Stimulated activated CD4-positive, alpha-beta T cell treated with anti-CD3 and anti-CD28 coated beads, Interleukin-2, amount 100 ng/mL, for 4 hours (primary cell): ENCODE data around the gene RSPH6A.

Source experiments
- DNase-seq: peaks from one replicate; pipeline ENCODE4 v3.0.0-alpha.2; 2020; ENCODE audit warnings: low read depth

The RSPH6A gene

GRCh38 chr19:45825263-45825605, 10.1 kb upstream of the RSPH6A start:
- DNase-seq = no peak

- DNase-seq = no peak
Measured at GRCh38 chr19:45824531-45825262, 9.6 kb upstream of the RSPH6A start.

DNA sequence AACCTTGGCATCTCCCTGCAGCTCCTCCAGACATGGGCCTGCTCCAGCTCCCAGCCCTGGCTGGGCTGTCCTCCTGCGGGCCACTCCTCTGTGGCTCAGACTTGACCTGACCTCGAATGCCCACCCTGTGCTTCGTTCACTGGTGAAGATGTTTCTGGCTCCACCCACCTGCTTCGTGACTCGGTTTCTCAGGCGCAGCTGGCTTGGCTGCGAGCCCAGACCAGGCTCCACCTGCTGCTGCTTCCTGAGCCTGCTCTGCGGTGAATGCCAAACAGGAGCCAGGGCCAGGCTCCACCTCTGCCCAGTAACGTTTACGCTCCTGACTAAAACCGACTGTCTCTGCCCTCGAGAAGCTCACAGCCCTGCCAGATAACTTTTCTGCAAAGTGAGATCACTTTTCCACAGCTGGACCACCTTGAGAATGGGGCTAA, 8.9 kb upstream of the RSPH6A start:
- DNase-seq = no peak

DNA sequence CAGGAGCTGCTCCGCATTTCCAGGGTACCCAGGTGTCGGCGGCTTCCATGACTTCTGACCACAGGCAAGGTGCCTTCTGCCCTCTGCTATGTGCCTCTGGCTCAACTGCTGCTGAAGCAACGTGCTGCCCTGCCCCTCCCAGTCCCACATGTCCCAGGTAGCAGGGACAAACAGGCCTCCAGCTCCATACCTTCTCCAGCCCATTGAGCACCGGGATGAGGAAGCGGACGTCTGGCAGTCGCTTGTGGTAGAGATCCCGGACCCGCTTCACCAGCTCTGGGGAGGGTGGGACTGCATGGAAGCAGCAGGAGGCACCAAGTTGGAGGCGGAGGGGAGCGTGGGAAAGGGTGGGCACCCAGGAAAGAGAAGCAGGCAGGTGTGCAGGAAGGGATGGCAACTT, 8.1 kb upstream of the RSPH6A start:
- no peak for DNase-seq

GRCh38 chr19:45822716-45823115, 7.6 kb upstream of the RSPH6A start:
- no peak for DNase-seq

DNA sequence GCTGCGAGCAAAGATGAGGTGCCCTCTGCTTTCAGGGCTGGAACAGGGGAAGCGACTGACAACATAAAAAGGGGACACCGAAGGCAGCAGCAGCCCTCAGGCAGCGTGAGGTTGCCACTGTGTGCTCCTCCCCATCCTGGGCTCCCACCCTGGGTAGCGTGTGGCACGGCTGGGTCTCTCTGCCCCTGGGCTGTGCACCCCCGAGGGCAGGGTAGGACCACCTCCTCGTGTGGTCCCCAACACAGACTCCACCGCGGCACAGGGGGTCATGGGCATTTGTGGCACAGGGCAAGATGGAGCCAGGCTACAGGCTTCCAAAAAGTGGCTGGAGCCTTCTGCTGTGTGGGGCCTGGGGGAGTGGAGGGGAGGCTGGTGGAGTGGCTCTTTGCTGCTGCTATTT, 6.5 kb upstream of the RSPH6A start:
- no peak for DNase-seq

- no peak for DNase-seq
Measured at GRCh38 chr19:45821103-45821521, 6.0 kb upstream of the RSPH6A start.

DNA sequence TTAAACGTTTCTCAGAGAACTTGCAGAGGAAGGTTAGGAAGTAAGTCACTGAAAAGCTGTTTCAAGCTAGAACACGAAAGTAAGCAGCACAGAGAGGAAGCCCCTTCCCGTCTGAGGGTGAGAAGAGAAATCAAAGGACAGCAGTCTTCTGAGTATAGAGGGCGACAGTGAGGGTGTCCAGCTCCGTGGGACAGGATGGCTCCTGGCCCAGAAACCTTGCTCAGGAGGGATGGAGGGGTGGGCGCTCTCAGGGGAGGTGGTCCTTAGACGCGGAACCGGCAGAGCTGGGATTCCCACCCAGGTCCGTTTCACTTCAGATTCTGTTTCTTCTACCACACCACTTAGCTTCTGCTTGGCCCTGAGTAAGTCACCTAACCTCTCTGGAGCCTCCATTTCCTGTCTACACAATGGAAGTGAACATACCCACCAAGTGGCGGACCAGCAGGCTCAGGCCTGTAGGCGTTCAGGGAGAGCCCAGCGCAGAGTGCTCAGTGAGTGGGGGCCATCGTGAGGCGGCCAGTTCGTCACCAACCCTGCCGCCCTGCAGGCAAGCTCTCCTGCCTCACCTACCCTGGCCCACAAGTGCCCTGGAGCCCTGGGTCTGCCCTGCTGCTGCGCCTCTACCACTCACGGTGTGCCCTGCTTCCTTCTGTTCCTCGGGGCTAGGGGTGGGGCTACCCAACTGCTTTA, 5.5 kb upstream of the RSPH6A start:
- DNase-seq = no peak

GRCh38 chr19:45819769-45820168, 4.7 kb upstream of the RSPH6A start:
- DNase-seq = no peak

DNA sequence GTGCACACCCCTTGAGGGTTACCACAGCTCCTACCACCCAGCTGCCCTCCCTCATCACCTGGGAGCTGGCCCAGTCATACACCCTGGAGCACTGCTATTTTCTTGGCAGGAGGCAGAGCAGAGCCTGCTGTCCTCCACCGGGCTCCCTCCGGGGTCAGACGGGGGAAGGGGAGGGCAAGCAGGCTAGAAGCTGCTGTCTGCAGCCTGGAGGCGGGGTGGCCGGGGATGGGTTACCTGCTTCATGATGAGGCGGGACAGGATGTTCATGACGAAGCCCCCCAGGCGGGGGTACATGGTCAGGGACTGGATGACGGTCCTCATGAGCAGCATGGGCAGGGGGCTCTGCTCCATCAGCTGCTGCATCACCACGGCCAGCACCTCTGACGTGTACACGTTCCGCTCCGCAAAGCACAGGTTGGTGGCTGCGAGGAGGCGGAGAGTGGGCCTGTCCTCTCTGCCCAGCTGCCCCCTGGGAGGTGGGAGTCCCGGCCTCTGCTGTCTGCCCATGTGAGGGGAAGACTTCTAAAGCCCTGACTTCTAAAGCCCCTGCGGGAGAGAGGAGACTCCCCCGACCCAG, 2.7 kb upstream of the RSPH6A start:
- no peak for DNase-seq

GRCh38 chr19:45817010-45817724, 2.1 kb upstream of the RSPH6A start:
- peak; percentile 95 for DNase-seq

DNA sequence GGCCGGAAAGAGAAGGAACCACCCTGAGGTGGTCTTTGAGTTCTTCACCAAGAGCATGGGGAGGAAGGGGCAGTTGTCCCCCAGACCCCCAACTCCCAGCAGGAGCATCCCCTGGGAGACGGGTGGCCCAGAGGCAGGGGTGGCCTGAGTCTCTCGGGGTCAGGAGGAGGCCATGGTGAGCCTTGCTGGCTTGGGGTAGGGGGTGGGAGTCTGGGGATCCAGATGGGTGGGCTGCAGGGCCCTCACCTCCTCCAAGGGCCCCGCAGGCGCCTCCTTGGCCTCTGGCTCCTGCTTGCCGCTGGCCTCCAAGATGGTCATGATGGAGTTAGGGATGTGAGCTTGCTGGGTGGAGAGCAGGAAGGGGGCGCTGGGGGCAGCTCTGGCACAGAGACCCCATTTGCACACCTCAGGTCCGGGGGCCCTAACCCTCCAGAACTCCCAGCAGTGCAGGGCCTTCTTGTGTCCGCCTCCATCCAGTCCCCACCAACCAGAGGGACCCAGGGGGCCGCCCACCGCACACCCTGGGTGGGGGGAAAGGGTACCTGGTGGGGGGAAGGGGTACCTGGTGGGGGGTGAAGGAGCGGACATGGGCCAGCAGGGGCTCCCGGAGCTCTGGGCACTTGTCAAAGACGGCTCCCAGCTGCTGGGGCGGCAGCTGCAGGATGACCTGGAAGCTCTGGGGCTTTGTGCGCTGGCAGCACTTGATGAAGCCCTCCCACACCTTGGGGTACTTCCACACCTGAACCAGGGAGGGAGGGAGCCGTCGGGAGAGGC, 1.3 kb upstream of the RSPH6A start:
- no peak for DNase-seq

GRCh38 chr19:45815481-45816216, 541 bp upstream of the RSPH6A start:
- no peak for DNase-seq

DNA sequence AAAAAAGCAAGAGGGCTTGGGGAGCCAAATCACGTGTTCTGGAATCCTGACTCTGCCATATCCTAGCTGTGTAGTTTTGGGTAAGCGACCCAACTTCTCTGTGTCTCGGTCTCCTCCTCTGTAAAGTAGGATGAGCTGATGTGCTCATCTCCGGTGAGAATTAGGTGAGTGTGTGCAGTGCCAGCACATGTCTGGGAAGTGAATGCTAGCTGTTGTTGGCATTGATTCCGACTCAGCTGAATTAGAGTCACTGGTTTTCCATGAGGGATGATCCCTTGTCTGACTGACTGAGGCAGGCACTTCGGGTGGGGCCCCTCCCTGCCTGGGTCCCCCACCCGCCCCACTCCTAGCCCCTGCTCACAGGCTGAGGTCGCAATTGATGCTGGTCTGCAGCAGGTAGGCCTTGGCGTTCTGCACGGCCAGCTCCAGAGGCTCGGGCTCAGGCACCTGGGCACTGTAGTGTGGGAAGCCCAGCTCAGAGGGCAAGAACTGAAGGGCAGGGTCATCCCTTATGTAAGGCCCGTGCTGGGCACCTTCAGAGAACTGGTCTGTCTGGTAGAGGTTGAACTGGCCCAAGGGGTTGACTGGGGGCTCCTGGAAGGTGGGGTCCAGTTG, 835 bp downstream of the RSPH6A start:
- DNase-seq = no peak

- DNase-seq = no peak
Measured at GRCh38 chr19:45812297-45812696, 2.8 kb downstream of the RSPH6A start.

DNA sequence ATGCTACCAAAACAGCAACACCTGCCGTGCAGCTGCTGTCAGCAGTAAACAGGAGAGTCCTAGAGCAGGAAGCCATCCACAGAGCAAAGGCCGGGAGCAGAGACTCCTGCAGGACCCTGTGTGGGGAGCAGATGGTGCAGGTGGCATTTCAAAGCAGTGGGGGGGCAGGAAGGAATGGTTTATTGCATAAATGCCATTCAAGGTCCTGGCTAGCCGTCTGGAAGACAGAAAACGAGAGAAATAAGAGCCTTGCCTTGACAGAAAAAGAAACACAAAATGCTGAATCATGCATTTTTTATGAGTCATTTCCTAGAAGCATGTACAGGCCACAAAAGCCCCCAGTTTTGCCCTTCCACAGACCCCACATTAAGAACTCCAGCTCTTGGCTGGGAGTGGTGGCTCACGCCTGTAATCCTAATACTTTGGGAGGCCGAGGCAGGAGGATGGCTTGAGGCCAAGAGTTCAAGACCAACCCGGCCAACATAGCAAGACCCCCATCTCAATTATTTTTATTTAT, 5.4 kb downstream of the RSPH6A start:
- DNase-seq = no peak

DNA sequence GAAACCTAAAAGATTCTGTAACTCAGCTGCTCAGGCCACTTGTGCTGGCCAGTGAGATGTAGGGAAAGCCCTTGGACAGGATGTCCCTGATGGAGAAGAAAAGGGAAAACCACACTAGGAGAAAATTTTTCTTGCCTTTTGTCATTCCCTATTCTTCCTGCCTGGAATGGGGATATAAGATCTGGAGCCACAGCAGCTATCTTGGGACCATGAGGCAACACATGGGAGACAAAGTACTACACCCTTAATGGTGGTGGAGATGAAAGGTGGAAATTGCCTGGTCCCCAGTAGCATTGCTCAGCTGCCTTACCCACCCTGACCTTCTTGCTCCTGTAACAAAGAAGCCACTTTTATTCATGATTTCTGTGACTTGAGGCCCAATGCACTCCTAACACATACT, 9.4 kb downstream of the RSPH6A start:
- no peak for DNase-seq

GRCh38 chr19:45804959-45805230, 10.2 kb downstream of the RSPH6A start:
- no peak for DNase-seq

- no peak for DNase-seq
Measured at GRCh38 chr19:45804140-45804958, 10.8 kb downstream of the RSPH6A start.

- no peak for DNase-seq
Measured at GRCh38 chr19:45801603-45802175, 13.4 kb downstream of the RSPH6A start.
